Activated CD4-positive, alpha-beta T cell treated with anti-CD3 and anti-CD28 coated beads, Interleukin-10, Interleukin-2, amounts not matched to agents 100 ng/mL and 50 ng/mL, durations not matched to agents 16 hours and 8 hours (primary cell): Measurements from ENCODE around the gene A4GNT.
A peak's percentile ranks its signal among the peaks of the same experiment; 100 is the strongest.
"Not testable (repeated sequence)": the region's sequence is repeated elsewhere in the genome, so short reads cannot be mapped to it uniquely, and the experiment has no call there.

Experiments used
- DNase-seq: peaks from one replicate; pipeline ENCODE4 v3.0.0-alpha.2; 2020

Gene A4GNT

DNA sequence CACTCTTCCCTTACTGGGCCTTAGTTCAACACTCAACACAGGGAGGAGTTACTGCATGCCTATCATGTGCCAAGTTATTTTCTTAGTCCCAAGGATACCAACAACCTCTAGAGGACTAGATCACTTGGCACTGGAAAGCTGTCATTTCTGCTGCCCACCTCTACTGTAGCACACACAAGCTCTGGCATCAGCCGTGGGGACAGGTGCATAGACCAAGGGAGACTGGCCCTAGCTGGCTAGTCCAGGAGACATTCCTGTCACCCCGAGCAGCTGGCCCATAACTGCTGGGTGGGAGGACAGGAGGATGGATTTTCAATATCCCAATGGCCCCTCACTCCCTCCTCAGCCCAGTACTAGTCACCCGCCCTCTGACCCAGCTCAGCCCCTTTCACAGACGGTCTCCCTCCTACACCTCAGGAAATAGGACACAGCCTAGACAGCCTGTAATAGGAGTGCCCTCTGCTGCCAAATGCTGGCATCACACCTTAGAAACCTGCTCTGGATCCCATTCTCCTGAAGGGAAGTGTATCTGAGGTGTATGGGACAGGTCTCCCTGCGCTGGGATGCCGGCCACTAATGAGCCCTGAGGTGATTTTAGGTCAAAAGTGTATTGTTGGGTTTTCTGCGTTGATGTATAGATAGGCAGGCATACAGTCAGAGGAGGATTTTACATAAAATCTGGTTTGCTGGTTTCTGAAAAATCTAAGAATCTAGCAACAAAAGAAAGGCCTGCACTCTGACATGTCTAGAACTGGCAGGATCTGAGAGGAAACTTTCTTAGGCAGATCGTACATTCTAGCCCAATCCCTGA is 13.4 kb downstream of the A4GNT start:
- DNase-seq: peak; percentile 66

- peak; percentile 43 for DNase-seq
Measured at GRCh38 chr3:138114988-138115971, 16.9 kb downstream of the A4GNT start, which contains the start of gene DZIP1L. DZIP1L (minus strand) TSS chr3:138115608; CDS start chr3:138103971, 11,637 bp downstream.

GRCh38 chr3:138114431-138114918 is 17.7 kb downstream of the A4GNT start:
- DNase-seq: no peak

GRCh38 chr3:138113326-138113725 is 18.9 kb downstream of the A4GNT start:
- DNase-seq: no peak

GRCh38 chr3:138112362-138112761 is 19.8 kb downstream of the A4GNT start:
- DNase-seq: no peak

DNA sequence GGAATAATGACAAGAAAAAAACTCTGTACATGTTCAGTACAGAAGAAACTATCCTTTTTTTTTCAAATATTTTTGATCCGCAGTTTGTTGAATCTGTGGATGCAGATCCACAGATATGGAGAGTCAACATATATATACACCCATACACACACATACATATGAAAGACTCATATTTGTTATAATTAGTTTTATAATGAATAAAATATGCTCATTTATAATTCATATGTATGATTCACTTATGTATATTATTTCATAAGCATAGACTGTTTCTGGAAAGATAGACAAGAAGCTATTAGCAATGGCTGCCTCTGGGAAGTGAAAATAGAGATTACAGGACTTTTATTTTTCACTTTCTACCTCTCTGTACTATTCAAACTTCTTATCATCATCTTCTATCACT is 26.6 kb downstream of the A4GNT start:
- DNase-seq: no peak

DNA sequence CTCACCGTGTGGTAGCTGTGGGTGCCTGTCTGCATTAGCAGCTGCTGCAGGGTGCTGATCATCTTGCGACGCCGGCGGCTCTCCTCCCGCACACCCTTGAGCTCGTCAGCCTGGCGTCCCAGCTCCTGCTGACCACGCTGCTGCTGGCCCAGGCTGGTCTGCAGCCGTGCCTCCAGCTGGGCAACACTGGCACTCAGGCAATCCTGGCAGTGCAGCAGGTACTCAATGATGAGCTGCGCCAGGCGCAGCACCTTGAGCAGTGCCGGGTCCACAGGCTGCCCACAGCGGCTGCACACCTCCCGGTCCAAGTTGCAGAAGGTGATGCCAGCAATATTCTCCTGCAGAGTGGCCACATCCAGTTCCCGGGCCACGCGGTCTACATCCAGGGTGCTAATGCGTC is 28.7 kb downstream of the A4GNT start:
- no peak for DNase-seq

- DNase-seq: not testable (repeated sequence)
Measured at GRCh38 chr3:138101351-138101940, 30.7 kb downstream of the A4GNT start.

DNA sequence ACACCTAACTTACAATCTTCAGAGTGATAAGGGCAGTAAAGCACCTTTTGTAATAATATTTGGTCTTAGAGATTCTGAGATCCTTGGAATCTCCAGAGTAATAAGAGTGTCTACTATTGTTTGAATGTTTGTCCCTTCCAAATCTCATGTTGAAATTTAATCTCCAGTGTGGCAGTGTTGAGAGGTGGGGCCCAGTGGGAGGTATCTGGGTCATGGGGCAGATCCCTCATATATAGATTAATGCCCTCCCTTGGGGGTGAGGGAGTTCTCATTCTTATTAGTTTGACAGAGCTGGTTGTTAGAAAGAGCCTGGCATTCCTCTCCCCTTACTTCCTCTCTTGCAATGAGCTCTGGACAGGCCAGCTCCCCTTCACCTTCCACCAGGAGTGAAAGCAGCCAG is 32.8 kb downstream of the A4GNT start:
- no peak for DNase-seq

DNA sequence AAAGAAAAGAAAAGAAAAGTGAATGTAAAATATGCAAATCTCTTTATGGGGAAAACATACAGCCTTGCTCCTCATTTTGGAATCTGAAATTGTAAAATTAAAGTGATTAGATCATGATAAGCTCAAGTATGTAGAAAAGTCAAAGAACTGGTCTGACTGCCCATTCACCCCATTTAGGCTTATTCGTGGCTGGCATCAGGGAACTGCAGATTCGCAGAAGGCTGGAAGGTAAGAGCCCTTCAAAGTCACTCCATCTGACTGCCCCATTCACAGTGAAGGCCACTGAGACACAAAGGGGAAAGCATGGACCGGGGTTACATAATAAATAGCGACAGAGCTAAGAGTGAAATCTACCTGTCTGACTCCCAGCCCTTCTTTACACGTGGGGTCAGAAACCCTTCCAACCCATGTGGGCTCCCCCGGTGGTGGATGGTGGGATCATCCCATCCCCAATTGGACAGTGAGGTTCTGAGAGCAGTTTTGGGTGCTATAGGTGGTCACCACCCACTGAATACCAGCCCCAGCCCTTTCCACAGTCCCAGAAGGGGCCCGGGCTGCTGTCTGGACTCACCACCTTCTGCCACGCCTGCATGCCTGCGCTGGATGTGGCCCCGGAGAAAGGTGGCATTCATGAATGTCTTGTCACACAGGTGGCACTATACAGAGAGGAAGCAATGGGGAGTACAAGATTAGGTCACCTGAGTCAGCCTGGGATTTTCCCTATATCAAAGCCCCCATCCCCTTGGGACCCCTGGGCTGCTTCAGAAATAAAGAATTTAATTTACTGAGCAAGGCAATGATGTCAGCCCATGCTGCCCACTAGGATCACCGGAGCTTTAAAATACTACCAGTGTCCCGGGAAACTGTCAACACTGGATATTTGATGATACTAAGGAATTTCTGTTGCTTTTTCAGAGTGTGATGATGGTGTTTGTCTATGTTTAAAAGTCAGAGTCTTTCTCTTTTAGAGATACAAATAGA is 34.7 kb downstream of the A4GNT start:
- DNase-seq: no peak

GRCh38 chr3:138093721-138094120 is 38.5 kb downstream of the A4GNT start:
- no peak for DNase-seq

GRCh38 chr3:138092023-138092422 is 40.2 kb downstream of the A4GNT start:
- no peak for DNase-seq

DNA sequence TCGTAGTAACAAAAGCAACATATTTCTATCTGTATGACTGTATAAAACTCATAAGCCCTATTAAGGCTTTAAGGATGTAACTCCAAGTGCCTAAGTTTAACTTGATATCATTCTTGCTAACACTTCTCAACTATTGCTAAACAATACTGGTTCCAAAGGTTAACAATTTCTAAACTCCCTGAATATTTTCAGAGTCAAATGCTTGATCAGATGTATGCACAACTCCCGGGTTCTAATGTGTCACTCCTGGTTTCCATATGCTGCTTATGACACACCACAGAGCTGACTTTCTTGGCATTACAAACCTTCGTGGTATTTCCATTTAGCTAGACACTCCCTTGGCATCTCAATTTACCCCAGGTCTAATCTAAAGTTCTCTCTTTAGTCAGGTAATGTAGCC is 43.1 kb downstream of the A4GNT start:
- DNase-seq: no peak

DNA sequence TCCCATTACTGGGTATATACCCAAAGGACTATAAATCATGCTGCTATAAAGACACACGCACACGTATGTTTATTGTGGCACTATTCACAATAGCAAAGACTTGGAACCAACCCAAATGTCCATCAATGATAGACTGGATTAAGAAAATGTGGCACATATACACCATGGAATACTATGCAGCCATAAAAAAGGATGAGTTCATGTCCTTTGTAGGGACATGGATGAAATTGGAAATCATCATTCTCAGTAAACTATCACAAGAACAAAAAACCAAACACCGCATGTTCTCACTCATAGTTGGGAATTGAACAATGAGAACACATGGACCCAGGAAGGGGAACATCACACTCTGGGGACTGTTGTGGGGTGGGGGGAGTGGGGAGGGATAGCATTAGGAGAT is 46.4 kb downstream of the A4GNT start:
- DNase-seq: not testable (repeated sequence)

DNA sequence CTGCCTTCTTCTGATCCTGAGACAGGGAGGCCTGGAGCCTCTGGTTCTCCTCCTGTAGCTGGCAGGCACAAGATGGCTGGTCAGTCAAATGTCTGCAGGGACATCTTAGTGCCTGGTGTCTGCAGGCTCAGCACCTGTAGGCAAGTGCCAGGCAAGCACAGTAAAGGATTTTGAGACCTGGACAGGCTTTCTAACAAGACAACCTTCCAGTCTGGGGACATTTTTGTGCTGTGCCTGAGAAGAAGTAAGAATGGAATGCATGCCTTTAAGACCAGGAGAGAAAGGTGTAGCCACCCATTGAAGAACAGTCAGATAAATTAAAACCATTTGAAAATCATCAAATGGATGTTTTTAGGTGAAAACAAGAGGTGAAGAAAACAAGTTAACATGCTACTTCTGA is 48.0 kb downstream of the A4GNT start:
- DNase-seq: no peak

- DNase-seq: no peak
Measured at GRCh38 chr3:138082992-138083386, 49.2 kb downstream of the A4GNT start.

- DNase-seq: peak; percentile 47
Measured at GRCh38 chr3:138082085-138082991, 49.9 kb downstream of the A4GNT start.

GRCh38 chr3:138081371-138082084 is 50.7 kb downstream of the A4GNT start:
- no peak for DNase-seq

DNA sequence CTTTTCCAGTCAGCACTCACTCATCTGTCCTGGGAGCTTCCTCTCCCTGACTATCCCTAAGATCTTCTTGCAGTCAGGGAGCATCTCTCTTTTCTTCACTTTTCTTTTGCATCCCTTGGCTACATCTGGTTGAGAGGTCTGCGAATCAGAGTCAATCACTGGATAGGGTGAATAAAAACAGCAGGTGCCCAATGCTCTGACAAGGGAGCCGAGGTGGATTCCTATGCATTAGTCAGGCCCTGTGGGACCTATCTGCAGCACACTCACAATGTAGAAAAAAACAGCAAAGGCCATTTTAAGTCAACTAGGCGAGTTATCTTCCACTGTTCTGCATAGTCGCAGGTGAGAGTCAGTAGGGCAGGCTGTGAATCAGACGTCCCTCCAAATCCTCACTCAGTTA is 52.3 kb downstream of the A4GNT start:
- DNase-seq: no peak

GRCh38 chr3:138078901-138079344 is 53.3 kb downstream of the A4GNT start:
- DNase-seq: peak; percentile 48
